Measurements from ENCODE around the gene ZNF805. TPM values are rescaled to one million over a fixed set of nuclear protein-coding genes. Genes with fewer than 3 reads are reported as not detected.
"Not testable (repeated sequence)": the region's sequence is repeated elsewhere in the genome, so short reads cannot be mapped to it uniquely, and the experiment has no call there.

The ZNF805 gene
- total and polyA plus RNA-seq, 12 donors: 0.77 to 14.7 (median 10.8) TPM

- intact Hi-C loops (cut with DNase I): no loop called here
- Histone ChIP-seq H3K9me3 (no peaks in the 10 kb centered on the region), H3K4me3 (no peak overlapping the region), H3K27ac (no peak overlapping the region), H3K4me1 (no peaks in the 10 kb centered on the region), H3K27me3 (no peaks in the 10 kb centered on the region), H3K36me3 (peaks cover 0 to 45% (median 0%) of the 10 kb centered on the region in 9 donors)
- ATAC-seq (no peak), DNase-seq (no peak)
- TF ChIP-seq, protein P1, sequence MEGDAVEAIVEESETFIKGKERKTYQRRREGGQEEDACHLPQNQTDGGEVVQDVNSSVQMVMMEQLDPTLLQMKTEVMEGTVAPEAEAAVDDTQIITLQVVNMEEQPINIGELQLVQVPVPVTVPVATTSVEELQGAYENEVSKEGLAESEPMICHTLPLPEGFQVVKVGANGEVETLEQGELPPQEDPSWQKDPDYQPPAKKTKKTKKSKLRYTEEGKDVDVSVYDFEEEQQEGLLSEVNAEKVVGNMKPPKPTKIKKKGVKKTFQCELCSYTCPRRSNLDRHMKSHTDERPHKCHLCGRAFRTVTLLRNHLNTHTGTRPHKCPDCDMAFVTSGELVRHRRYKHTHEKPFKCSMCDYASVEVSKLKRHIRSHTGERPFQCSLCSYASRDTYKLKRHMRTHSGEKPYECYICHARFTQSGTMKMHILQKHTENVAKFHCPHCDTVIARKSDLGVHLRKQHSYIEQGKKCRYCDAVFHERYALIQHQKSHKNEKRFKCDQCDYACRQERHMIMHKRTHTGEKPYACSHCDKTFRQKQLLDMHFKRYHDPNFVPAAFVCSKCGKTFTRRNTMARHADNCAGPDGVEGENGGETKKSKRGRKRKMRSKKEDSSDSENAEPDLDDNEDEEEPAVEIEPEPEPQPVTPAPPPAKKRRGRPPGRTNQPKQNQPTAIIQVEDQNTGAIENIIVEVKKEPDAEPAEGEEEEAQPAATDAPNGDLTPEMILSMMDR (IDR thresholded peaks at IDR 0.05): no peak
- WGBS, 2 donors: 78 to 86% methylated on average over 1 of the region's 1 CpG
Measured at GRCh38 chr19:57273014-57273413, 32.6 kb downstream of the ZNF805 start.

- 75 to 86% methylated on average over 1 of the region's 1 CpG for WGBS, 2 donors
Measured at GRCh38 chr19:57276430-57276829, 36.0 kb downstream of the ZNF805 start.

DNA sequence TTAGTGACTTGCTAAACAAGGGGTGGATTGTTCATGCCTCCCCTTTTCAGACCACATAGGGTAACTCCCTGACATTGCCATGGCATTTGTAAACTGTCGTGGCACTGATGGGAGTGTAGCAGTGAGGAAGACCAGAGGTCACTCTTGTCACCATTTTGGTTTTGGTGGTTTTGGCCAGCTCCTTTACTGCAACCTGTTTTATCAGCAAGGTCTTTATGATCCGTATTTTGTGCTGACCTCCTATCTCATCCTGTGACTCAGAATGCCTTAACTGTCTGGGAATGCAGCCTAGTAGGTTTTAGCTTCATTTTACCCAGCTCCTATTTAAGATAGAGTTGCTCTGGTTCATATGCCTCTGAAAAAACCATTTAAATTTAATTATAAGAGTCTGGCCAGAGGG is 38.0 kb downstream of the ZNF805 start:
- intact Hi-C loops (cut with DNase I): loop anchor here in 2 of 10 donors (2.0 to 5.0 kb wide), 2 partner anchors 38 to 44 kb away; partner anchors contain the start of genes ZNF805 (in 2 of the 2) and ZNF543 (in 1 of the 2)

More at GRCh38 chr19:57276430-57276829, 36.0 kb downstream of the ZNF805 start:
- ATAC-seq (no peak), DNase-seq (no peak)
- TF ChIP-seq, protein P1 (IDR thresholded peaks at IDR 0.05): no peak
- H3K27me3 ChIP-seq: no peaks in the 10 kb centered on the region
- no peak overlapping the region for H3K27ac ChIP-seq
- H3K4me1 ChIP-seq: peaks cover 0 to 19% (median 13%) of the 10 kb centered on the region in 9 donors
- intact Hi-C loops (cut with DNase I): loop anchor here in 1 of 10 donors (5.0 kb wide), 1 partner anchor 46 kb away; the partner anchor contains the start of gene ZNF543
- H3K4me3 ChIP-seq: no peak overlapping the region
- peaks cover 0 to 31% (median 0%) of the 10 kb centered on the region in 9 donors for H3K36me3 ChIP-seq
- H3K9me3 ChIP-seq: no peaks in the 10 kb centered on the region

GRCh38 chr19:57279418-57280164 is 39.2 kb downstream of the ZNF805 start:
- Histone ChIP-seq H3K4me3 (peak overlapping the region; percentile 70 to 99 (median 92)), H3K27me3 (no peaks in the 10 kb centered on the region), H3K9me3 (no peaks in the 10 kb centered on the region), H3K27ac (peak overlapping the region; percentile 85 to 100 (median 97)), H3K36me3 (peaks cover 0 to 50% (median under 1%) of the 10 kb centered on the region in 9 donors), H3K4me1 (peaks cover 0 to 51% (median 42%) of the 10 kb centered on the region in 9 donors)
- ATAC-seq (peak; percentile 94 to 99 (median 97)), DNase-seq (peak; percentile 86 to 92)
- TF ChIP-seq, protein P1 (IDR thresholded peaks at IDR 0.05): peak in 5 of 9 donors; percentile 38 to 67 (median 64)
- WGBS, 2 donors: 5 to 7% methylated on average over 25 of the region's 25 CpGs
- intact Hi-C loops (cut with DNase I): loop anchor here in 8 of 10 donors (1.0 to 5.0 kb wide), 8 partner anchors 37 to 83 kb away; partner anchors contain the start of genes ZNF805 (in 8 of the 8), ZNF304 (in 2 of the 8), ZNF543 (in 2 of the 8) and TRAPPC2B (in 1 of the 8)

More for the DNA sequence above, 38.0 kb downstream of the ZNF805 start:
- not testable (repeated sequence) for H3K27me3 ChIP-seq, H3K9me3 ChIP-seq, DNase-seq, ATAC-seq, H3K4me3 ChIP-seq
- Histone ChIP-seq H3K27ac (peak overlapping the region in 1 of 10 donors; percentile 95), H3K36me3 (peaks cover 0 to 44% (median 0%) of the 10 kb centered on the region in 9 donors), H3K4me1 (peaks cover 0 to 40% (median 32%) of the 10 kb centered on the region in 9 donors)
- 67% methylated on average over 2 of the region's 2 CpGs for WGBS, 2 donors

All from heart right ventricle (tissue), 16 donors.